ENCODE results near the gene ALOX15B. TPM values are rescaled to one million over a fixed set of nuclear protein-coding genes. Genes with fewer than 3 reads are reported as not detected.

The ALOX15B gene
- total RNA-seq, 6 experiments from 2014 or later = not detected

DNA sequence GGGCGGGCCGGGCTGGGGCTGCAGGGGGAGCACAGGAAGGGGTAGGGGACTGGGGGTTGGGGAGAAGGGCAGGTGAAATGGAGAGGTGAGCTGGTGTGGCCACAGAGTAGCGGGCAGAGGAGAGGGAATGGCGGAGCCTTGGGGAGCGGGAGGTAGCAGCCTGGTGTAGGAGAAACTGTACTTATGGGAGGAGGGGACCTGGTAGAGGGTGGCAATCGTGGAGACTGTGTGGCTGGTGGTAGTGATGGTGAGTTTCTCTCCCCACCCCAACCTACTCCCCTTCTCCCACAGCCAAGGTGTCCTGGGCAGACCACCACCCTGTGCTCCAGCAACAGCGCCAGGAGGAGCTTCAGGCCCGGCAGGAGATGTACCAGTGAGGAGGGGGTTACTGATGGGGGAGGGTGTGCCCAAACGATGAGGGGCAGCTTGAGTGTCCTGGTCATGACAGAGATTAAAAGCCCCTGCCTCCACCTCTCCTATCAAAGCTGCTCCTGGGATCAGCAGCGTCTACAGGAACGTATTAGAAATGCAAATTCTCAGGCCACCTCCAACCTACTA lies 831 bp downstream of the ALOX15B start:
- TF ChIP-seq, protein P1, sequence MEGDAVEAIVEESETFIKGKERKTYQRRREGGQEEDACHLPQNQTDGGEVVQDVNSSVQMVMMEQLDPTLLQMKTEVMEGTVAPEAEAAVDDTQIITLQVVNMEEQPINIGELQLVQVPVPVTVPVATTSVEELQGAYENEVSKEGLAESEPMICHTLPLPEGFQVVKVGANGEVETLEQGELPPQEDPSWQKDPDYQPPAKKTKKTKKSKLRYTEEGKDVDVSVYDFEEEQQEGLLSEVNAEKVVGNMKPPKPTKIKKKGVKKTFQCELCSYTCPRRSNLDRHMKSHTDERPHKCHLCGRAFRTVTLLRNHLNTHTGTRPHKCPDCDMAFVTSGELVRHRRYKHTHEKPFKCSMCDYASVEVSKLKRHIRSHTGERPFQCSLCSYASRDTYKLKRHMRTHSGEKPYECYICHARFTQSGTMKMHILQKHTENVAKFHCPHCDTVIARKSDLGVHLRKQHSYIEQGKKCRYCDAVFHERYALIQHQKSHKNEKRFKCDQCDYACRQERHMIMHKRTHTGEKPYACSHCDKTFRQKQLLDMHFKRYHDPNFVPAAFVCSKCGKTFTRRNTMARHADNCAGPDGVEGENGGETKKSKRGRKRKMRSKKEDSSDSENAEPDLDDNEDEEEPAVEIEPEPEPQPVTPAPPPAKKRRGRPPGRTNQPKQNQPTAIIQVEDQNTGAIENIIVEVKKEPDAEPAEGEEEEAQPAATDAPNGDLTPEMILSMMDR (IDR thresholded peaks at IDR 0.05) = no peak
- Mint-ChIP-seq H3K4me3 (no peak overlapping the region), H3K36me3 (ENCODE audit: low read depth) (no peaks in the 10 kb centered on the region), H3K4me1 (ENCODE audit: low read depth) (peaks cover 16% of the 10 kb centered on the region), H3K27me3 (ENCODE audit: insufficient read depth) (peaks cover 34% of the 10 kb centered on the region), H3K9me3 (no peaks in the 10 kb centered on the region), H3K27ac (no peak overlapping the region)
- no peak for DNase-seq

DNA sequence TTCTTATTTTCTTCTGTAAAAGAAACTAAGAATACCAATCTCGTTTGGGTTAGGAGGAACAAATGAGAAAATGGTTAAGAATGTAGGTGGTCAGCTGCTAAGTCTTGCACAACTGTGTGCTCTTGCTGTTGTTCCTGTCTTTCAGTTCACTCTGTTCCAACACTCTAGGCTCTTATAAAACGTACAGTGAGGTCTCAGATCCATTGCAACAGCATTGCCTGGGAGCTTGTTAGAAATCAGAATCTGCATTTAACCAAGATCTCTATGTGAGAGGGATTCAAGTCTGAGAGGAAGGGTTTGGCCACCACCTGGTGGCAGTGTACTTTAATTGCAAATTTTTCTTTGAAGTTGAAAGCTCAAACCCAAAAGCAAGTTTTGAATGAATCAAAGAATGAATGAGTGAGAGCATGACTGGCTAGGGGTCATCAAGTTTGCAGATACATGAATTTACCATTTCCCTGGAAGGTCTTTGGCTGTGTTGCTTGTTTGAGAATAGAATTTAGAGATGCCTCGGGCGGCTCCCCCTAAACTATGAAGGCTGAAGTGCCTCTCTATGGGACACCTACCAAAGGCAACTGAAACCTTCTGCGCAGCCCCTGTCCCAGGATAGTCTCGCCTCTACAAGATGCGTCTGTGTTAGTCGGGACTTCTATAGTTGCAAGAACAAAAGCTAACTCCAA lies 2.5 kb downstream of the ALOX15B start:
- H3K27ac Mint-ChIP-seq = peak overlapping the region; percentile 53
- H3K27me3 Mint-ChIP-seq (ENCODE audit: insufficient read depth) = peaks cover 31% of the 10 kb centered on the region

DNA sequence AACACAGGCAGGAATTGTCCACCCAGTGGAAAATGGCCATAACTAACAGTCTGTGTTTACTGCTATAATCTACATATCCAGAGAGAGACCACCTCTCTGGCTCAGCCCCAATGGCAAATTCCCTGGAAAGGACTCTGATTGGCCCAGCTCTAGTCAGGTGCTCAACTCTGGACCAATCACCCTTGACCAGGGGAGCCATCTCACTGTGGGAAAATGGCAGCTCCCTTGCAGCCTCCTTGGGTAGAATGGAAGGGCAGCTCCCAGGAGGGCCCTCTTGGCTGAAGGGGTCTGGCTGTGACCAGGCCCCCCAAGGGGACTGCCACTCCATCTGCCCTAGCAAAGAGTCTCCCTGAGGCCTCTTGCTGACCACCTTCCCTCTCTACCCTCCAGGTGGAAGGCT lies 3.1 kb downstream of the ALOX15B start:
- Mint-ChIP-seq H3K4me1 (ENCODE audit: low read depth) (peaks cover 16% of the 10 kb centered on the region), H3K4me3 (no peak overlapping the region), H3K9me3 (no peaks in the 10 kb centered on the region), H3K36me3 (ENCODE audit: low read depth) (no peaks in the 10 kb centered on the region), H3K27me3 (ENCODE audit: insufficient read depth) (peaks cover 34% of the 10 kb centered on the region), H3K27ac (no peak overlapping the region)
- no peak for DNase-seq
- TF ChIP-seq, protein P1 (IDR thresholded peaks at IDR 0.05) = no peak

More for the DNA sequence above, 2.5 kb downstream of the ALOX15B start:
- TF ChIP-seq, protein P1 (IDR thresholded peaks at IDR 0.05) = peak; percentile 88
- Mint-ChIP-seq H3K36me3 (ENCODE audit: low read depth) (no peaks in the 10 kb centered on the region), H3K4me3 (peak overlapping the region; percentile 33; the same call in 1 of the 2 replicates), H3K4me1 (ENCODE audit: low read depth) (peaks cover 16% of the 10 kb centered on the region), H3K9me3 (no peaks in the 10 kb centered on the region)
- DNase-seq = peak; percentile 51

DNA sequence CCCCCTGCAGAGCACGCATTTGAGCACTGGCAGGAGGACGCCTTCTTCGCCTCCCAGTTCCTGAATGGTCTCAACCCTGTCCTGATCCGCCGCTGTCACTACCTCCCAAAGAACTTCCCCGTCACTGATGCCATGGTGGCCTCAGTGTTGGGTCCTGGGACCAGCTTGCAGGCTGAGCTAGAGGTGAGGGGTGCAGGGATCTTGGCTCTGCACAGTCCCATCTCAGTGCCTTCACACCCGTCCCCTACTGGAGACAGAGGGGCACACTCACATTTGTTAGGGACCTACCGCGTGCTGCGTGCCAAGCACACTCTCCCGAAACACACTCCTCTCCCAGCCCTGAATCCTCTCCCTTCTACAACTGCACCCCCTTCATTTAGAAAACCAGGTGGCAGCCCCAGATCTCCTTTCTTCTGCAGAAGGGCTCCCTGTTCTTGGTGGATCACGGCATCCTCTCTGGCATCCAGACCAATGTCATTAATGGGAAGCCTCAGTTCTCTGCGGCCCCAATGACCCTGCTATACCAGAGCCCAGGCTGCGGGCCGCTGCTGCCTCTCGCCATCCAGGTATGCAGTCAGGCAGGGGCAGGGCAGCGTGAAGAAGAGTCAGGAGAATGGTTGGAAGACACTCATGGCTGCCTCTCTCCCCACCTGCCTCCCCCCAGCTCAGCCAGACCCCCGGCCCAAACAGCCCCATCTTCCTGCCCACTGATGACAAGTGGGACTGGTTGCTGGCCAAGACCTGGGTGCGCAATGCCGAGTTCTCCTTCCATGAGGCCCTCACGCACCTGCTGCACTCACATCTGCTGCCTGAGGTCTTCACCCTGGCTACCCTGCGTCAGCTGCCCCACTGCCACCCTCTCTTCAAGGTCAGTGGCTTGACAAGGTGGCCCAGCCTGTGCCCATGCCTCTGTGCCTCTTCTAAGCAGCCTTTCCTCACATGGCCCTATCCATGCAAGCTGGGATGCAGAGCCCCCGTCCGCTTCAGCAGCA lies 6.3 kb downstream of the ALOX15B start:
- H3K27me3 Mint-ChIP-seq (ENCODE audit: insufficient read depth) = peaks cover 46% of the 10 kb centered on the region
- no peak for DNase-seq
- H3K4me1 Mint-ChIP-seq (ENCODE audit: low read depth) = peaks cover 16% of the 10 kb centered on the region
- no peak overlapping the region for H3K27ac Mint-ChIP-seq
- no peak overlapping the region for H3K4me3 Mint-ChIP-seq
- H3K36me3 Mint-ChIP-seq (ENCODE audit: low read depth) = no peaks in the 10 kb centered on the region
- TF ChIP-seq, protein P1 (IDR thresholded peaks at IDR 0.05) = no peak
- no peaks in the 10 kb centered on the region for H3K9me3 Mint-ChIP-seq

DNA sequence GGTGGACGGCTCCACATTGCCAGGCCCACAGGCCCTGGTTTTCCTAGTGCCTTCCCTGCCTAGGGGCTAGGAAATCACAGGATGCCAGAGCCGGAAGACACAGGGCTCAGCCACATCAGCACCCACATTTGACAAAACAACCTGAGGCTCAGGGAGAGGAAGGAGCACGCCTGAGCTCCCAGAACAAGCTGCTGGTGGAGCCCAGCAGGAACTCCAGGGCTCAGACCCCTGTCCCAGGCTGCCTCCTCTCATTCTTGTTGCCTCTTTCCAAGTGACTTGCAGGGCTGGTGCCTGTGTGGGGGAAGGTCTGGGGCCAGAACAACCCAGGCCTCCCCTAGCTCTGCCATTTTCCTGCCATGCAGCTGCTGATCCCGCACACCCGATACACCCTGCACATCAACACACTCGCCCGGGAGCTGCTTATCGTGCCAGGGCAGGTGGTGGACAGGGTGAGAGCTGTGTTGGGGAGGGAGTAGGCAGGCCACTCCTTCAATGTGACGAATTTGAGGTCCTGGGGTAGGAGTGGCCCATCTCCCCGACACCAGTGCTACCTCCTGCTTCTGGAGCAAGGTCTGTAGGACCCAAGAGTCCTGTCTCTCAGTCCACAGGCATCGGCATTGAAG lies 7.6 kb downstream of the ALOX15B start:
- Mint-ChIP-seq H3K9me3 (no peaks in the 10 kb centered on the region), H3K36me3 (ENCODE audit: low read depth) (no peaks in the 10 kb centered on the region), H3K27ac (no peak overlapping the region), H3K4me3 (no peak overlapping the region), H3K4me1 (ENCODE audit: low read depth) (peaks cover 4% of the 10 kb centered on the region), H3K27me3 (ENCODE audit: insufficient read depth) (peaks cover 46% of the 10 kb centered on the region)
- TF ChIP-seq, protein P1 (IDR thresholded peaks at IDR 0.05) = no peak
- DNase-seq = no peak
